IPS-18a (cell line): ENCODE data around the gene TAS1R3.

Source experiments
- H3K27ac ChIP-seq: one replicate; pipeline ENCODE4 v1.5.1; 2013; ENCODE audit warnings: low read length
- H3K27me3 ChIP-seq: one replicate; pipeline ENCODE4 v1.6.1; 2013; ENCODE audit warnings: mild to moderate bottlenecking, low read length; ENCODE audit not compliant: control insufficient read depth, insufficient read depth
- H3K36me3 ChIP-seq: one replicate; pipeline ENCODE4 v1.6.1; 2013; ENCODE audit warnings: low read depth, low read length; ENCODE audit not compliant: control insufficient read depth
- H3K4me1 ChIP-seq: one replicate; pipeline ENCODE4 v1.6.1; 2013; ENCODE audit warnings: low read depth, low read length; ENCODE audit not compliant: control insufficient read depth
- H3K4me3 ChIP-seq: one replicate; pipeline ENCODE4 v1.5.1; 2013; ENCODE audit warnings: low read length
- H3K9ac ChIP-seq: one replicate; pipeline ENCODE4 v1.6.1; 2013; ENCODE audit warnings: mild to moderate bottlenecking, low read length, moderate library complexity
- H3K9me3 ChIP-seq: one replicate; pipeline ENCODE4 v1.6.1; 2013; ENCODE audit warnings: low read depth, low read length; ENCODE audit not compliant: control insufficient read depth

Gene TAS1R3

GRCh38 chr1:1356796-1357401 is 25.8 kb downstream of the TAS1R3 start:
- Histone ChIP-seq H3K27ac (no peak overlapping the region), H3K4me3 (no peak overlapping the region), H3K36me3 (no peaks in the 10 kb centered on the region), H3K9ac (no peak overlapping the region), H3K4me1 (peaks cover 21% of the 10 kb centered on the region), H3K27me3 (peaks cover 35% of the 10 kb centered on the region), H3K9me3 (no peaks in the 10 kb centered on the region)

DNA sequence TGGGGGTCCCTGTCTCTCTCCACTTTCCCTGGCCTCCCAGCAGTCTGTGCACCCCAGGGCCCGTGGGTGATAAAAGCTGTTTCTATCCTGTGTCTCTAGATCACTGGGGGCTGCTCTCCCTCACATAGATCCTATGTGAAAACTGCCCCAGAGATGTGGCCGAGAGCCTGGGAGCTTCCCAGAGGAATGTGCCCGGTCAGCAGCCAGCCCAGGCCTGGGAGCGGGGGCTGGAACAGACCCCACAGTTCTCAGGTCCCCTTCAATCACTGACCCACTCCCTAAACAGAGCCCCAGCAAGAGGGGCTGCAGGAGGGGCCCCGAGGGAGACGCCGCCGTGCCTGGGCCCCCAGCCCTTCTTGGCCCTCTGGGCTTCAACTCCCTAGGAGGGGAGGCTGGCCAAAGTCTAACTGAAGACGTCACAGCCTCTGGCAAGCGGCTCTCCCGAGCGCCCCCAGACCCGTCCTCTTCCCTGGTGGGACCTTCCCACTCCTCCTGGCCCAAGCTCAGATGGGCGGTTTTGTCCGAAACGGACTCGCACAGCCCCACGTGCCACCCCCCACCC is 26.9 kb downstream of the TAS1R3 start:
- H3K27me3 ChIP-seq, result peaks cover 27% of the 10 kb centered on the region
- H3K4me3 ChIP-seq, result peak overlapping the region; percentile 17
- no peaks in the 10 kb centered on the region for H3K9me3 ChIP-seq
- H3K27ac ChIP-seq, result no peak overlapping the region
- H3K9ac ChIP-seq, result peak overlapping the region; percentile 7
- H3K36me3 ChIP-seq, result no peaks in the 10 kb centered on the region
- peaks cover 22% of the 10 kb centered on the region for H3K4me1 ChIP-seq

DNA sequence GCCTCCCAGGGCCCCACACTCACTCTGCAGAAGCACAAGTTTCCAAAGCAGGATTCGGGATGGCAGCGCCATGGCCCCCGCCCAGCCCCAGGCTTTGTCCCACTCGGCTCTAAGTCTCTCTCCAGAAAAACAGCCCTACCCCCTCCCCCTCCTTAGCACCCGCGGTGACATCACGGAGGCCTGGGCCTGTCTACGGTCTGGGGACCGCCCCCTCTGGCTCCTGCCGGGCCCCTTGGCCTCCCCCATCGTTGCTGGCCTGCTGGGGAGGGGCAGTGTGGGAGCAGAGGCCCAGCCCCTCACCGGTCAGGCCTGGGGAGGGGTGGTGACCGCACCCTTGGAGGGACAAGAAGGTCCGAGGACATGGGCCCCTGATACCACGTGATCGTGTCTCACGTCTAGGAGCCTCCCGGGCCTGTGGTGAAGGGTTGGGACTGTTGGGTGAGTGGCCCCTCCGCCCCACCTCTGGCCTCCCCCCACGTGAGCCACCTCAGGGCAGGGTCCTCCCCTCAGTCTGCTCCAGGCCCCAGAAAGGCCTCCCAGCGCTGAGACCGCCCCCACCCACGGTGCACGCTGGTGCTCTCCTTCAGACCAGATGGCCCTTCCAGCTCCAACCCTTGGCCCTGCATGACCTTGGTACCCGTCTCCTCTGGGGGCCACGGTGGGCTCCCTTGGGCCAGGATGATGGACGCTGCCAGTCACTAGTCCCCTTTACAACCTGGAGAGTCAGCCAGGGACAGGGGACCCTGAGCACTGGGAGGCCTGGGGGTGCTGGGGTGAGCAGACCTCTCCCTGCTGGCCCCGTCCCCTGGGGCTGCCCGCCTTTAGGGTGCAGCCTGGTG is 27.6 kb downstream of the TAS1R3 start, which contains the start of gene MXRA8:
TSS of gene MXRA8 (minus strand) at position 123 of the 839 bp plus-strand sequence. CDS start at position 72, 51 bp downstream.
- H3K27me3 ChIP-seq, result peaks cover 20% of the 10 kb centered on the region
- H3K4me3 ChIP-seq, result peak within 1 kb of the TSS; percentile 17
- no peaks in the 10 kb centered on the region for H3K36me3 ChIP-seq
- peaks cover 16% of the 10 kb centered on the region for H3K4me1 ChIP-seq
- no peak within 1 kb of the TSS for H3K27ac ChIP-seq
- H3K9me3 ChIP-seq, result no peaks in the 10 kb centered on the region
- H3K9ac ChIP-seq, result peak within 1 kb of the TSS; percentile 7

DNA sequence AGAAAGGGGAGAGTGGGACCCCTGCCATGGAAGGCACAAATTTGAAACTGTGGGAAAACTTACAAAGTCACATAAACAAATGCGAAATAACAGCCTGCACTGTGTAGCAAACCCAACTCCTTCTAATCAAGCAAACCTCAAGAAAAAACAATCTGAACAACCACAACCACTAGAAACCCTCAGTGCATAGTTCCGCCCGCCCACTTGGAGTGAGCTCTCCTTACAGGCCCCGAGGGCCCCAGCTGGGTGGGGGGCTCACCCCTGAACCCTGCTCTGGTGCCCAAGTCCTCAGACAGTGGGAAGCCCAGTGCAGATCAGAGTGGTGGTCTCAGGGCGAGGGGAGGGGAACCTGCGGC is 28.2 kb downstream of the TAS1R3 start:
- peaks cover 13% of the 10 kb centered on the region for H3K4me1 ChIP-seq
- H3K9me3 ChIP-seq, result no peaks in the 10 kb centered on the region
- H3K9ac ChIP-seq, result no peak overlapping the region
- no peak overlapping the region for H3K4me3 ChIP-seq
- no peaks in the 10 kb centered on the region for H3K36me3 ChIP-seq
- peaks cover 14% of the 10 kb centered on the region for H3K27me3 ChIP-seq
- no peak overlapping the region for H3K27ac ChIP-seq

DNA sequence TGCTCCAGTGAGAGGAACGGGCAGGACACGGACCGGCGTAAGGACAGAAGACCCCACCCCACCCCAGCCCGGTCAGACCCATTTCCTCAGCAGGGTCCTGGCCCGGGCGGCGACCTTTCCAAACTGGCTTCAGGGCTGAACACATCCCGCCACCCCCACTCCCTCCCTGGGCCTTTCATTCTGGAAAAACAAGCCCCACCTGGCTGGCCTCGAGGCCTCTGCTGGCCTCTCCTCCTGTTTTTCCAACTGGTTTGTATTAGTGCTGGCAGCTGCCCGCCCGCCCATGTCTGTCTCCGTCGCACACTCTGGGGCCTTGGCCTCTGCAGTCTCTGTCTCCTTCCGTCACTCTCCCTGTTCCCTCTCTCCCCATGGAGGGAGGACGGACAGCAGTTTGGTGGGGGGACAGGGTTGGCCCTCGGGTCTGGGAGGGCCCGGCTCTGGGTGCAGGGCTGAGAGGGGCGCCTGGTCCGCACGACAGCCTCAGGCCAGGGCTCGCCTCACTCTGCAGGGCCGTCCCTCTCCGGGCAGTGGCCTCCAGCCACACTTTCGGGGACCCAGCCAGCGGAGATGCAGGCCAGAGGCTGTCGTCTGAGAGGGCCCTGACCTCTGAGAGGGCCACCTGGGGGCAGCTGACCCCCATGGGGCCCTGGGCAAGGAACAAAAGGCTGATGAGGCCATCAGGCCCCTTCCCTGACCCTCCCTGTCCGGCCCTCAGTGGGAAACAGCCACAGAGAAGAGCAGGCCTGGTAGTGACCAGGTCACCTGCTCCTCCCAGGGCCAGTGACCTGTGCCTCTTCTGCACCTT is 28.8 kb downstream of the TAS1R3 start:
- Histone ChIP-seq H3K9ac (no peak overlapping the region), H3K9me3 (no peaks in the 10 kb centered on the region), H3K4me3 (no peak overlapping the region), H3K27ac (no peak overlapping the region), H3K4me1 (peaks cover 13% of the 10 kb centered on the region), H3K27me3 (peaks cover 8% of the 10 kb centered on the region), H3K36me3 (no peaks in the 10 kb centered on the region)

GRCh38 chr1:1360506-1361169 is 29.6 kb downstream of the TAS1R3 start:
- H3K4me3 ChIP-seq, result no peak overlapping the region
- H3K27me3 ChIP-seq, result peaks cover under 1% of the 10 kb centered on the region
- H3K9ac ChIP-seq, result no peak overlapping the region
- H3K27ac ChIP-seq, result no peak overlapping the region
- H3K4me1 ChIP-seq, result peaks cover 13% of the 10 kb centered on the region
- H3K36me3 ChIP-seq, result no peaks in the 10 kb centered on the region
- no peaks in the 10 kb centered on the region for H3K9me3 ChIP-seq

DNA sequence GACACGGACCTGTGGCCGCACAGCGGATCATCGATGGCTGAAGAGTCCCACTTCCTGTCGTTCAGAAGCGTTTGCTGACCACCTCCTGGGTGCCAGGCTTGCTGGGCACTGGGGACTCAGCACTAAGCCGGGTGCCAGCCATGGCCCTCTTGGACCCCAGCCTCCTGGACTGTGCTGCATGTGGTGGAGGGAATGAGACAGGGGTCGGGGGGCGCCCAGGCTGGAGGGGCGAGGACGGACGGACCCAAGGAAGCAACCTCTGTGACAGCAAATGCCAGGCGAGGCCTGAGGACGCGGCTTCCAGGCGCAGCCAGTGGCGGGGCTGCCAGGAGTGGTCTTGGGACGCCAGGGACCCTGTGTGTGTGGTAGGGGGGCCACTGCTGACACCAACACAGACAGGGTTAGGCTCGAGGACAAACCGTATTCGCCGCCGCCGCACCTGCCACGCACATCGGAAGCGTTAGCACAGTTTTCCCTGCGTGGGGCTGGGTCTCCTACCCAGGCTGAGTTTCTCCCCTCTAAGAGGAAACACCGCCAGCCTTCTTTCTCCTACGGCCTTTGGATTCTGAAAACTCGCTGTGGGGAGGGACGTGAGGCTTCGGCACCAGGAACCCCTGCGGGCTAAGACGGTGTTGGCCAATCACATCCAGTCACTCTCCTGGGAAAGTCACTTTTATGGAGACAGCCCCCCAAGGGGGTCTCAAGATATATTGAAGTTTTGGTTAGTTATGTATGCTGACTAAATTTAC is 30.3 kb downstream of the TAS1R3 start:
- peaks cover 4% of the 10 kb centered on the region for H3K9me3 ChIP-seq
- H3K27me3 ChIP-seq, result no peaks in the 10 kb centered on the region
- no peak overlapping the region for H3K9ac ChIP-seq
- H3K27ac ChIP-seq, result no peak overlapping the region
- H3K4me1 ChIP-seq, result peaks cover 13% of the 10 kb centered on the region
- H3K36me3 ChIP-seq, result no peaks in the 10 kb centered on the region
- no peak overlapping the region for H3K4me3 ChIP-seq

- Histone ChIP-seq H3K4me3 (no peak overlapping the region), H3K9me3 (peaks cover 9% of the 10 kb centered on the region), H3K9ac (no peak overlapping the region), H3K27ac (no peak overlapping the region), H3K4me1 (peaks cover 13% of the 10 kb centered on the region), H3K27me3 (no peaks in the 10 kb centered on the region), H3K36me3 (no peaks in the 10 kb centered on the region)
These were observed 30.9 kb downstream of the TAS1R3 start for GRCh38 chr1:1361982-1362423.

DNA sequence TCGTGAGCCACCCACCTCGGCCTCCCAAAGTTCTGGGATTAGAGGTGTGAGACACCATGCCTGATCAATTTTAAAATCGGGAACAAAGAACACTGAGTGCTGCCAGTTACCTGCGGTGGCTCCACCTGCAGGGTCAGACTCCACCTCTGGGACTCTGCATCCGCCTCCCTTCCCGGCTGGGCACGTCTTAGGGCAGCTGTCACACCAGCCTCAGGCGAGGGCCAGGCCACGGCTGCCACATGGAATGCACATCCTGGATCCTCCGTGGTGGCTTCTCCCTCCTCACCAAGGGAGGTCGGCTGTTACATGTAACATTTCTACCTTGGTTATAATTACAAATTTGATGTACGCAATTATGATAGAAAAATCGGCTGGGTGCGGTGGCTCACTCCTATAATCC is 33.2 kb downstream of the TAS1R3 start:
- H3K4me1 ChIP-seq, result peaks cover 4% of the 10 kb centered on the region
- no peaks in the 10 kb centered on the region for H3K27me3 ChIP-seq
- no peak overlapping the region for H3K27ac ChIP-seq
- H3K9me3 ChIP-seq, result peaks cover 13% of the 10 kb centered on the region
- H3K9ac ChIP-seq, result no peak overlapping the region
- H3K36me3 ChIP-seq, result no peaks in the 10 kb centered on the region
- H3K4me3 ChIP-seq, result no peak overlapping the region

- Histone ChIP-seq H3K27me3 (no peaks in the 10 kb centered on the region), H3K9ac (no peak overlapping the region), H3K27ac (no peak overlapping the region), H3K4me3 (no peak overlapping the region), H3K36me3 (no peaks in the 10 kb centered on the region), H3K9me3 (peaks cover 13% of the 10 kb centered on the region), H3K4me1 (peaks cover 3% of the 10 kb centered on the region)
These were observed 35.0 kb downstream of the TAS1R3 start for GRCh38 chr1:1365875-1366698.
